Endothelial cell of umbilical vein (primary cell): Measurements from ENCODE around the gene TAGLN2. TPM values are rescaled to one million over a fixed set of nuclear protein-coding genes. Genes with fewer than 3 reads are reported as not detected.

Experiments used
- BruUV-seq: library from RNA; stranded (reverse); fragments of 400-500 nt; replicated peaks from 2 replicates; lab custom pipeline; 2021; lab: Mats Ljungman, UMichigan
- CTCF ChIA-PET: fragments of 300-600, 350-600 bp; sonication (Branson Sonifier 250); formaldehyde crosslinking; loops from one replicate; lab custom pipeline; 2021; ENCODE audit warnings: antibody characterized with exemption, inconsistent platforms; lab: Charles Lee
- POLR2A ChIA-PET: fragments of 300-600, 350-600 bp; sonication (Branson Sonifier 250); formaldehyde crosslinking; loops from one replicate; lab custom pipeline; 2021; ENCODE audit warnings: antibody characterized with exemption, inconsistent platforms; lab: Charles Lee
- DNase-seq: peaks from one replicate; pipeline ENCODE4 v3.0.0-alpha.2; 2011; ENCODE audit warnings: low read depth, low spot score
- FAIRE-seq: peaks from 2 replicates; lab custom pipeline; 2011; peaks lifted over from hg19 to GRCh38; lab: Jason Lieb, UNC
- H2AFZ ChIP-seq: 2 replicates; pipeline ENCODE4 v1.6.0; 2012; ENCODE audit warnings: low read depth, low read length, control low read depth, inconsistent platforms
- H3K27ac ChIP-seq: 2 replicates; pipeline ENCODE4 v1.5.1; 2011; ENCODE audit warnings: low read depth, mild to moderate bottlenecking, control low read depth, low read length, moderate library complexity; ENCODE audit not compliant: insufficient read depth
- H3K27me3 ChIP-seq, 2 experiments: 2 replicates each; pipeline versions ENCODE4 v1.6.0 to v1.6.1; 2011; ENCODE audit warnings: low read length in 2 of 2, mixed read lengths in 1 of 2; ENCODE audit not compliant: control insufficient read depth in 2 of 2, insufficient read depth in 2 of 2
- H3K36me3 ChIP-seq, 2 experiments: 2 replicates in 1 of 2; 3 replicates in 1 of 2; pipeline ENCODE4 v1.5.1; 2011; ENCODE audit warnings: low read length in 2 of 2, mild to moderate bottlenecking in 1 of 2, moderate library complexity in 1 of 2; ENCODE audit not compliant: control insufficient read depth in 2 of 2, insufficient read depth in 2 of 2; ENCODE audit errors: extremely low read depth in 1 of 2
- H3K4me1 ChIP-seq: 3 replicates; pipeline ENCODE4 v1.5.1; 2011; ENCODE audit warnings: mild to moderate bottlenecking, low read length; ENCODE audit not compliant: control insufficient read depth, insufficient read depth; ENCODE audit errors: extremely low read depth
- H3K4me2 ChIP-seq: 2 replicates; pipeline ENCODE4 v1.6.1; 2011; ENCODE audit warnings: low read length, control low read depth, mixed read lengths; ENCODE audit not compliant: insufficient read depth
- H3K4me3 ChIP-seq, 3 experiments: fragments of 200-600 bp in 1 of 3; sonication (generic), shearing (Covaris generic) in 1 of 3; replicated peaks in 1 of 3; 2 replicates each; pipeline ENCODE4 v1.5.1; 2011 to 2016; ENCODE audit warnings: control low read depth in 3 of 3, low read length in 3 of 3, mild to moderate bottlenecking in 2 of 3, inconsistent platforms in 1 of 3, low read depth in 1 of 3, moderate library complexity in 1 of 3; ENCODE audit not compliant: insufficient read depth in 1 of 3
- H3K79me2 ChIP-seq: 2 replicates; pipeline ENCODE4 v1.6.0; 2012; ENCODE audit warnings: low read length, inconsistent platforms; ENCODE audit not compliant: control insufficient read depth, insufficient read depth
- H3K9ac ChIP-seq: replicated peaks from 2 replicates; pipeline ENCODE3; 2011; ENCODE audit warnings: low read length, control low read depth; ENCODE audit not compliant: insufficient read depth; ENCODE audit errors: extremely low read depth
- H3K9me1 ChIP-seq: replicated peaks from 3 replicates; pipeline ENCODE4 v1.6.0; 2011; ENCODE audit warnings: mild to moderate bottlenecking, low read length; ENCODE audit not compliant: control insufficient read depth, insufficient read depth; ENCODE audit errors: extremely low read depth
- H3K9me3 ChIP-seq: replicated peaks from 2 replicates; pipeline ENCODE4 v1.5.1; 2012; ENCODE audit warnings: low read length, inconsistent platforms; ENCODE audit not compliant: control insufficient read depth, insufficient read depth
- H4K20me1 ChIP-seq: replicated peaks from 2 replicates; pipeline ENCODE3; 2011; ENCODE audit warnings: mild to moderate bottlenecking, low read length; ENCODE audit not compliant: control insufficient read depth, insufficient read depth; ENCODE audit errors: extremely low read depth
- EZH2 ChIP-seq: IDR thresholded peaks from 2 replicates; pipeline ENCODE4 v1.6.1; 2012; ENCODE audit warnings: borderline replicate concordance, low read depth, mild to moderate bottlenecking, moderate library complexity, low read length, inconsistent platforms; ENCODE audit not compliant: severe bottlenecking
- FOS ChIP-seq: IDR thresholded peaks from 2 replicates; pipeline ENCODE4 v1.6.1; 2011; ENCODE audit warnings: mild to moderate bottlenecking, low read length, moderate library complexity, borderline replicate concordance; ENCODE audit not compliant: insufficient read depth
- GATA2 ChIP-seq: IDR thresholded peaks from 2 replicates; pipeline ENCODE4 v1.7.0; 2011; ENCODE audit warnings: low read depth, mild to moderate bottlenecking, moderate library complexity, mixed read lengths, low read length; ENCODE audit not compliant: insufficient read length, insufficient read depth
- JUN ChIP-seq: IDR thresholded peaks from 2 replicates; pipeline ENCODE4 v1.6.1; 2011; ENCODE audit warnings: borderline replicate concordance, low read depth; ENCODE audit not compliant: insufficient read length, insufficient read depth
- MYC ChIP-seq: IDR thresholded peaks from one replicate; pipeline ENCODE4 v1.6.1; 2011; ENCODE audit warnings: mild to moderate bottlenecking, low read depth, low read length
- POLR2A ChIP-seq: IDR thresholded peaks from 2 replicates; pipeline ENCODE4 v1.6.1; 2012; ENCODE audit warnings: low read depth, mild to moderate bottlenecking, control low read depth, low read length
- POLR2AphosphoS5 ChIP-seq: IDR thresholded peaks from 2 replicates; pipeline ENCODE4 v1.6.1; 2012; ENCODE audit warnings: low read depth, mild to moderate bottlenecking, control low read depth, low read length, moderate library complexity; ENCODE audit not compliant: insufficient read depth
- dilution Hi-C: fragments of 300-500 bp; cut with MboI; formaldehyde crosslinking; loops from one replicate; pipeline ENCODE4 v1.15.0; 2019; ENCODE audit warnings: low sequenced_read_pairs; ENCODE audit not compliant: extremely low pct_ligation_motif_present
- intact Hi-C: fragments of 100-400 bp; cut with micrococcal nuclease; formaldehyde crosslinking; loops from one replicate; pipeline ENCODE4 v1.10.0; 2022
- polyA plus RNA-seq, 4 experiments: library from polyadenylated mRNA; depleted of rRNA in 3 of 4; stranded (reverse) in 3 of 4; unstranded in 1 of 4; fragments of >200 nt; gene quantifications; 2 replicates each; pipeline versions ENCODE4 v1.2.1 to v1.2.3, GENCODE V29; 2011 to 2012; ENCODE audit warnings: missing spikeins in 1 of 4
- total RNA-seq: library from RNA; stranded (reverse); gene quantifications from 2 replicates; pipeline ENCODE4 v1.2.3, GENCODE V29; 2021
- TF ChIP-seq, protein P1 (sequence below): IDR thresholded peaks from 2 replicates; pipeline ENCODE4 v1.6.1; 2011; ENCODE audit not compliant: insufficient read depth, insufficient read length
- TF ChIP-seq, protein P2 (sequence below), 2 donors: IDR thresholded peaks; 1 replicate in 1 of 2; 2 replicates in 1 of 2; pipeline ENCODE4 v1.5.1; 2011; ENCODE audit warnings: low read length in 2 of 2, mild to moderate bottlenecking in 2 of 2, moderate library complexity in 2 of 2, control low read depth in 1 of 2, inconsistent platforms in 1 of 2, low read depth in 1 of 2; ENCODE audit not compliant: insufficient read depth in 1 of 2; ENCODE audit errors: extremely low read depth in 1 of 2

TAGLN2 gene
- total and polyA plus RNA-seq, 2 donors (not counting 3 experiments of a cell fraction or from before 2014, with no cell fraction given), result 646 to 1,279 TPM

DNA sequence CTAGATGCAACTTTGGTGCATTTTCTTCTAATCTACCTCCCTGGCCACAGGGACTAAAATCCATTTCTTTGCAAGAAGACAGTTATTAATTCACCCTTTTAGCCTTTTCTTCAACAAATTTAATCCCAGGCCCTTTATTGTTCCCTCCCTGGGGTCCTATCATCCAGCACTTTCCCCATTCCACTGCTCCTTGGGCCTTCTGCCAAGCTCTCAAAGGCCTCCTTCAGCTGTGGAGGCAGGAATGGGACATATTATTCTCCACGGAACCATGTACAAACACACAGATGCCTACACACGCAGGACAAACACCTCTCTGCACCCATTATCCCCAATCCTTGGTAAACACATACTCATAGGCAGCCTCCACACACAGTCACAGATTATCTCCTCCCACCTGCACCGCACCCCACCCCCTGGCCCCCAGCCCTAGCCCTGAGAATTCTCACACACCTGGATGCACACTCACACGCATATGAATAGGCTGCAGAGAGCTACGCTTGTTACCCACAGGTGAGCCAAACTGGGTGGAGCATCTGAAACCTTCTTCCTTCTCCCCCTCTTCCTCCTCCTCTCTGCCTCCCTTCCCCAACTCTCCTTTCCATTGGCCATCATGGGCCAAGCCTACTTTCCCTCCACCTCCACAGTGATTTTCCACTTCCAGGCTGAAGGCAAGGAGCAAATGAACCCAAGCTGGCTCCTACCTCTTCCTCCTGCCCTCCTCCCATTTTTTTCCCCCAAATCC lies 11.7 kb downstream of the TAGLN2 start:
- no peak for FAIRE-seq
- intact Hi-C loops, result no loop called here
- no peak for TF ChIP-seq POLR2AphosphoS5
- TF ChIP-seq FOS, result no peak
- no peak for TF ChIP-seq JUN
- TF ChIP-seq EZH2, result no peak
- TF ChIP-seq, protein P1, sequence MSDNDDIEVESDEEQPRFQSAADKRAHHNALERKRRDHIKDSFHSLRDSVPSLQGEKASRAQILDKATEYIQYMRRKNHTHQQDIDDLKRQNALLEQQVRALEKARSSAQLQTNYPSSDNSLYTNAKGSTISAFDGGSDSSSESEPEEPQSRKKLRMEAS, result no peak
- no peak for TF ChIP-seq MYC
- no peak for TF ChIP-seq POLR2A
- no peak for TF ChIP-seq GATA2
- TF ChIP-seq, protein P2, sequence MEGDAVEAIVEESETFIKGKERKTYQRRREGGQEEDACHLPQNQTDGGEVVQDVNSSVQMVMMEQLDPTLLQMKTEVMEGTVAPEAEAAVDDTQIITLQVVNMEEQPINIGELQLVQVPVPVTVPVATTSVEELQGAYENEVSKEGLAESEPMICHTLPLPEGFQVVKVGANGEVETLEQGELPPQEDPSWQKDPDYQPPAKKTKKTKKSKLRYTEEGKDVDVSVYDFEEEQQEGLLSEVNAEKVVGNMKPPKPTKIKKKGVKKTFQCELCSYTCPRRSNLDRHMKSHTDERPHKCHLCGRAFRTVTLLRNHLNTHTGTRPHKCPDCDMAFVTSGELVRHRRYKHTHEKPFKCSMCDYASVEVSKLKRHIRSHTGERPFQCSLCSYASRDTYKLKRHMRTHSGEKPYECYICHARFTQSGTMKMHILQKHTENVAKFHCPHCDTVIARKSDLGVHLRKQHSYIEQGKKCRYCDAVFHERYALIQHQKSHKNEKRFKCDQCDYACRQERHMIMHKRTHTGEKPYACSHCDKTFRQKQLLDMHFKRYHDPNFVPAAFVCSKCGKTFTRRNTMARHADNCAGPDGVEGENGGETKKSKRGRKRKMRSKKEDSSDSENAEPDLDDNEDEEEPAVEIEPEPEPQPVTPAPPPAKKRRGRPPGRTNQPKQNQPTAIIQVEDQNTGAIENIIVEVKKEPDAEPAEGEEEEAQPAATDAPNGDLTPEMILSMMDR (IDR thresholded peaks at IDR 0.05; ENCODE audit: extremely low read depth in 1 of 2, insufficient read depth in 1 of 2, low read depth in 1 of 2, low read length in 2 of 2), result no peak
- POLR2A ChIA-PET, result no interaction called here
- Histone ChIP-seq H3K9me3 (no peaks in the 10 kb centered on the region), H3K4me2 (no peak overlapping the region), H3K9me1 (no peaks in the 10 kb centered on the region), H3K27ac (no peak overlapping the region), H3K9ac (no peak overlapping the region), H3K79me2 (no peaks in the 10 kb centered on the region), H2AFZ (no peak overlapping the region), H4K20me1 (no peaks in the 10 kb centered on the region), H3K4me3 (no peak overlapping the region), H3K36me3 (peaks cover 6 to 10% of the 10 kb centered on the region in 2 experiments), H3K27me3 (no peaks in the 10 kb centered on the region), H3K4me1 (peaks cover 36% of the 10 kb centered on the region)
- dilution Hi-C loops, result no loop called here
- CTCF ChIA-PET, result interaction anchor here (0.7 to 0.9 kb wide), 2 partner anchors 9 to 21 kb away, joined by 3 read pairs; no protein-coding TSS in a partner anchor
- no peak for DNase-seq
- BruUV-seq, result no TSS peak
